Measurements from ENCODE around the gene MFSD2A. TPM values are rescaled to one million over a fixed set of nuclear protein-coding genes. Genes with fewer than 3 reads are reported as not detected.

MFSD2A gene
- total RNA-seq, 1 donor from 2014 or later = 3.3 TPM

GRCh38 chr1:39969531-39970270 is 14.8 kb downstream of the MFSD2A start:
- no peaks in the 10 kb centered on the region for H3K36me3 ChIP-seq (ENCODE audit: insufficient read depth, low read length)
- H3K36me3 Mint-ChIP-seq (ENCODE audit: low read depth, unreplicated experiment) = peaks cover 22% of the 10 kb centered on the region
- no peak overlapping the region for H3K27ac Mint-ChIP-seq (ENCODE audit: unreplicated experiment)
- no peak overlapping the region for H3K9ac ChIP-seq (ENCODE audit: low read length)
- no peak overlapping the region for H3K4me2 ChIP-seq (ENCODE audit: low read length)
- no peak for DNase-seq (ENCODE audit: low read depth)
- H3K4me3 Mint-ChIP-seq (ENCODE audit: unreplicated experiment) = no peak overlapping the region
- H3K27ac ChIP-seq (ENCODE audit: low read depth, low read length) = no peak overlapping the region
- peaks cover 15% of the 10 kb centered on the region for H3K27me3 Mint-ChIP-seq (ENCODE audit: low read depth, unreplicated experiment)
- H3K9me3 Mint-ChIP-seq (ENCODE audit: unreplicated experiment) = no peaks in the 10 kb centered on the region
- H3K4me3 ChIP-seq (ENCODE audit: insufficient read depth, low read depth, low read length) = no peak overlapping the region
- H3K9me3 ChIP-seq (ENCODE audit: insufficient read depth, low read depth, low read length) = no peaks in the 10 kb centered on the region
- no peaks in the 10 kb centered on the region for H3K4me1 Mint-ChIP-seq (ENCODE audit: low read depth, unreplicated experiment)
- TF ChIP-seq CTCF (IDR thresholded peaks at IDR 0.05; ENCODE audit: insufficient read depth, low read depth, low read length) (no peak), EZH2 (IDR thresholded peaks at IDR 0.05; ENCODE audit: insufficient read depth, low read length) (no peak)
- no peak for FAIRE-seq
- H4K20me1 ChIP-seq (ENCODE audit: insufficient read depth, low read length) = no peaks in the 10 kb centered on the region
- no peaks in the 10 kb centered on the region for H3K4me1 ChIP-seq (ENCODE audit: insufficient read depth, low read length)
- H3K79me2 ChIP-seq (ENCODE audit: insufficient read depth, low read length) = no peaks in the 10 kb centered on the region
- no peaks in the 10 kb centered on the region for H3K27me3 ChIP-seq (ENCODE audit: insufficient read depth, low read length)
- no peak overlapping the region for H2AFZ ChIP-seq (ENCODE audit: low read depth, low read length)

GRCh38 chr1:39970274-39970673 is 15.3 kb downstream of the MFSD2A start:
- Histone ChIP-seq H3K4me1 (ENCODE audit: insufficient read depth, low read length) (no peaks in the 10 kb centered on the region), H3K4me2 (ENCODE audit: low read length) (no peak overlapping the region), H2AFZ (ENCODE audit: low read depth, low read length) (no peak overlapping the region), H3K36me3 (ENCODE audit: insufficient read depth, low read length) (no peaks in the 10 kb centered on the region), H4K20me1 (ENCODE audit: insufficient read depth, low read length) (no peaks in the 10 kb centered on the region), H3K27me3 (ENCODE audit: insufficient read depth, low read length) (no peaks in the 10 kb centered on the region), H3K27ac (ENCODE audit: low read depth, low read length) (no peak overlapping the region), H3K9ac (ENCODE audit: low read length) (no peak overlapping the region), H3K79me2 (ENCODE audit: insufficient read depth, low read length) (no peaks in the 10 kb centered on the region), H3K9me3 (ENCODE audit: insufficient read depth, low read depth, low read length) (no peaks in the 10 kb centered on the region), H3K4me3 (ENCODE audit: insufficient read depth, low read depth, low read length) (no peak overlapping the region)
- Mint-ChIP-seq H3K4me3 (ENCODE audit: unreplicated experiment) (no peak overlapping the region), H3K9me3 (ENCODE audit: unreplicated experiment) (no peaks in the 10 kb centered on the region), H3K36me3 (ENCODE audit: low read depth, unreplicated experiment) (peaks cover 21% of the 10 kb centered on the region), H3K4me1 (ENCODE audit: low read depth, unreplicated experiment) (no peaks in the 10 kb centered on the region), H3K27me3 (ENCODE audit: low read depth, unreplicated experiment) (peaks cover 12% of the 10 kb centered on the region), H3K27ac (ENCODE audit: unreplicated experiment) (no peak overlapping the region)
- DNase-seq (ENCODE audit: low read depth) (no peak), FAIRE-seq (no peak)
- TF ChIP-seq CTCF (IDR thresholded peaks at IDR 0.05; ENCODE audit: insufficient read depth, low read depth, low read length) = no peak
- TF ChIP-seq EZH2 (IDR thresholded peaks at IDR 0.05; ENCODE audit: insufficient read depth, low read length) = no peak

DNA sequence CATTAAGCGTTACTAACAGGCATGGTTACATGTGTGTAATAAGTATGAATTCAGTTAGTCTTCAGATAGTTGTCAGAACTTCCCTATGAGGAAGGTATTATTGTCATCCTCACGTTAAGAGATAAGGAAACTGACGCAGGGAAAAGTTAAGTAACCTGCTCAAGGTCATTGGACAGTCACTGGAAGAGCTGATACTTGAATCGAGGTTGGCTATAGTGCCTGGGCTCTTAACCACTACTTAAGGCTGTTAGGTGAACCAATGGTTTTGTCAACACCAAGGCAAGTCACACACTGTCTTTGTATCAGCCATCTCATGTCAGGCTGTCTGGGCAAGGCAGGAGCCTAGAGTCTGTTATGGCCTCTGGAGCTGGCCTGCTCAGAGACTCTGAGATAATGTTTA is 16.2 kb downstream of the MFSD2A start:
- peaks cover 12% of the 10 kb centered on the region for H3K27me3 Mint-ChIP-seq (ENCODE audit: low read depth, unreplicated experiment)
- H3K4me3 Mint-ChIP-seq (ENCODE audit: unreplicated experiment) = no peak overlapping the region
- Histone ChIP-seq H2AFZ (ENCODE audit: low read depth, low read length) (no peak overlapping the region), H3K4me1 (ENCODE audit: insufficient read depth, low read length) (no peaks in the 10 kb centered on the region), H3K27ac (ENCODE audit: low read depth, low read length) (no peak overlapping the region), H3K9ac (ENCODE audit: low read length) (no peak overlapping the region), H3K4me2 (ENCODE audit: low read length) (no peak overlapping the region), H3K36me3 (ENCODE audit: insufficient read depth, low read length) (no peaks in the 10 kb centered on the region), H3K9me3 (ENCODE audit: insufficient read depth, low read depth, low read length) (no peaks in the 10 kb centered on the region), H4K20me1 (ENCODE audit: insufficient read depth, low read length) (no peaks in the 10 kb centered on the region), H3K27me3 (ENCODE audit: insufficient read depth, low read length) (no peaks in the 10 kb centered on the region), H3K79me2 (ENCODE audit: insufficient read depth, low read length) (no peaks in the 10 kb centered on the region), H3K4me3 (ENCODE audit: insufficient read depth, low read depth, low read length) (no peak overlapping the region)
- no peaks in the 10 kb centered on the region for H3K4me1 Mint-ChIP-seq (ENCODE audit: low read depth, unreplicated experiment)
- H3K36me3 Mint-ChIP-seq (ENCODE audit: low read depth, unreplicated experiment) = peaks cover 16% of the 10 kb centered on the region
- no peak for FAIRE-seq
- DNase-seq (ENCODE audit: low read depth) = no peak
- H3K9me3 Mint-ChIP-seq (ENCODE audit: unreplicated experiment) = no peaks in the 10 kb centered on the region
- TF ChIP-seq EZH2 (IDR thresholded peaks at IDR 0.05; ENCODE audit: insufficient read depth, low read length) (no peak), CTCF (IDR thresholded peaks at IDR 0.05; ENCODE audit: insufficient read depth, low read depth, low read length) (no peak)
- no peak overlapping the region for H3K27ac Mint-ChIP-seq (ENCODE audit: unreplicated experiment)

Measured in astrocyte (in vitro differentiated cells and primary cell).